ENCODE data around the gene LAMC2.

DNA sequence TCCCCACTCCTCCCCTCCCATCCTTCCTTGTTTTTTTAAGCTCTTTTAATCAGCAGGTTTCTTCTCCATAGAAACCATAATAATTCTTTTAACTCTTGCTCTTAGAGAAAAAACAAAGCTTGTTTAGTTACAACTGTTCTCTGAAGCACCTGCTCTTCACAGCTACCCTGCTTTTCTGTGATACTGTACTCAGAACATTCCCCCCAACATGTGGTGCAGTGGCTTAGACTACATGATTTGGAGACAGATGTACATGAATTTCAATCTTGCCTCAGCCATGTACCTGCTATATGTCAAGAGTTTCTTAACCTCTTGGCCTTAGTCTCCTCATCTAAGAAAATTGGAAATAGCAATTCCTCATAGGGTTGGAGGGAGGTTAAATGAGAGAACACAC, 33.5 kb downstream of the LAMC2 start:
- TF ChIP-seq, protein P1, sequence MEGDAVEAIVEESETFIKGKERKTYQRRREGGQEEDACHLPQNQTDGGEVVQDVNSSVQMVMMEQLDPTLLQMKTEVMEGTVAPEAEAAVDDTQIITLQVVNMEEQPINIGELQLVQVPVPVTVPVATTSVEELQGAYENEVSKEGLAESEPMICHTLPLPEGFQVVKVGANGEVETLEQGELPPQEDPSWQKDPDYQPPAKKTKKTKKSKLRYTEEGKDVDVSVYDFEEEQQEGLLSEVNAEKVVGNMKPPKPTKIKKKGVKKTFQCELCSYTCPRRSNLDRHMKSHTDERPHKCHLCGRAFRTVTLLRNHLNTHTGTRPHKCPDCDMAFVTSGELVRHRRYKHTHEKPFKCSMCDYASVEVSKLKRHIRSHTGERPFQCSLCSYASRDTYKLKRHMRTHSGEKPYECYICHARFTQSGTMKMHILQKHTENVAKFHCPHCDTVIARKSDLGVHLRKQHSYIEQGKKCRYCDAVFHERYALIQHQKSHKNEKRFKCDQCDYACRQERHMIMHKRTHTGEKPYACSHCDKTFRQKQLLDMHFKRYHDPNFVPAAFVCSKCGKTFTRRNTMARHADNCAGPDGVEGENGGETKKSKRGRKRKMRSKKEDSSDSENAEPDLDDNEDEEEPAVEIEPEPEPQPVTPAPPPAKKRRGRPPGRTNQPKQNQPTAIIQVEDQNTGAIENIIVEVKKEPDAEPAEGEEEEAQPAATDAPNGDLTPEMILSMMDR (IDR thresholded peaks at IDR 0.05) = no peak
- TF ChIP-seq POLR2A (IDR thresholded peaks at IDR 0.05) = no peak
